ENCODE measurements around the gene C2orf69.

C2orf69 gene

DNA sequence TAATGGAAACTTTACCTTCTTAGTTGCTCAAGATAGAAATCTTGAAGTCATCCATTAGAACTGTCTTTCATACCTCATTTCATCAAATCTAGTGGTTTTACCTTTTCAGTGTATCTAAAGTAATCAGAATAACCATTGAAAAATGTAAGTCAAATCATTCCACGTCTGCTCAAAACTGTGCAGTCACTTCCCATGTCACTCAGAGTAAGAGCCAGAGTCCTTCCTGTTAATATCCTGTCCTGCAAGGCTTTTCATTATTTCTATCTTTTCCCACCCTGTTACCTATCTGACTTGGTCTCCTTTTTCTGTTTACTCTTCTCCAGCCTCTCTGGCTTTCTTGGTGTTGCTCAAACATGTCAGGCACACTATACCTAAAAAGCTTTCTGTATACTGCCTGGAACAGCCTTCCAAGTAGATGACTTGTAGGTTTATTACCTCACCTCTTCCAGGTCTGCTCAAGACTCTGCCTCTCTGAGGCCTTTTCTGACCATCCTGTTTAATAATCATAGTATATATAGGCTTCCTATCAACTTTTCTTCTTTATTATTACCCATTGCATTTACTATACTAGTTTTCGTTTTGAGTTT, 3.4 kb downstream of the C2orf69 start:
- DNase-seq (ENCODE audit: low read depth, low spot score): no peak

- DNase-seq (ENCODE audit: low read depth, low spot score): no peak
Observed at GRCh38 chr2:199916980-199917379, 5.9 kb downstream of the C2orf69 start.

DNA sequence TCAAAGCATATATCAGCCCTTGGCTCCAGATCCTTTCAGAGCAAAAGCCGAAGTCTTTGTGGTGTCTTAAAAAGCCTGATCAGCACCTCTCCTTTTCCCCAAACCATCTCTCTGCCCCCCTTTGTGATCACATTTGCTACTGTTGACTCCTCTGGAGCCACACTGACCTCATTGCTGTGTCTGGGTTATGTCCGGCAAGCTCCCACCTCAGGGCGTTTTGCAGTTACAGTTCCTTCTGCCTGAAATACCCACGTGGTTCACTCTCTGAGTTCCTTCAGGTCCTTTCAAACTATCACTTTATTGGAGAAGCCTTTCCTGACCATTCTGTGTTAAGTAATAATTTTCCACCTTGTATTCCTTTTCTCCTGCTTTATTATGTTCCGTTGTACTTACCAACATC, 11.8 kb downstream of the C2orf69 start:
- DNase-seq (ENCODE audit: low read depth, low spot score): peak; percentile 74

- DNase-seq (ENCODE audit: low read depth, low spot score): no peak
Observed at GRCh38 chr2:199923924-199924323, 12.8 kb downstream of the C2orf69 start.

GRCh38 chr2:199926806-199927205, 15.7 kb downstream of the C2orf69 start:
- DNase-seq (ENCODE audit: low read depth, low spot score): no peak

- DNase-seq (ENCODE audit: low read depth, low spot score): no peak
Observed at GRCh38 chr2:199928226-199928625, 17.1 kb downstream of the C2orf69 start.

DNA sequence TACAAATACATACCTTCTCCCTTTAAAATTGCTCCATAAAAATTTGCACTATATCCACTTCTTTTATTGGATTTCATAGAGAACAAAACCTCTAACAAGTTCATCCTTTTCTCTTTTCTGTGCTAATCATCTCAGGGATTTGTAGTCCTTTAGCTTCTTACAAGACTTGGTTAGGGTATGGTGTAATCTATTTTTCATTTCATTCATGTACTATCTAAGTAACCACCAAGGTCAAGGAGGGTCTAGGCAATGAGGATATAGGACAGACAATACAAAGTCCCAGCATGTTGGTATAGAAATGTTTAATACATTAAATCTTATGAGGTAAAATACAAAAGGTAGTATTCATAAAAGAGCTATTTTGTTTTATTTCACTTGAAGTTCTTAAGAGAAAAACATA, 17.5 kb downstream of the C2orf69 start:
- no peak for DNase-seq (ENCODE audit: low read depth, low spot score)

DNA sequence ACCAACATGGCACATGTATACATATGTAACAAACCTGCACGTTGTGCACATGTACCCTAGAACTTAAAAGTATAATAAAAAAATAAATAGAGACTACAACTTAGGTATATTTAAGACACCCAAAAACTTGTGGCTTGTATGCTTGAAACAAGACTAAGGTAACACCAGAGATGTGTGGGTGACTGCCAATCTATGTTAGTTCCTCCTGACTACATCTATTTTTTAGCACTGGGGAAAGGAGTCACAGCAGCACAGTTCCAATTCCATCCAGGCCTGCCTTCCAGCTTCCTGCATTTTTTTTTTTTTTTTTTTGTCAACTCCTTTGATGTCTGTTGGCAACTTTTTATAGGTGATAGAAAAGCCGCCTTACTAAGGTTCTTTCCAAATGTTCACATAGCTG, 18.2 kb downstream of the C2orf69 start:
- no peak for DNase-seq (ENCODE audit: low read depth, low spot score)

- no peak for DNase-seq (ENCODE audit: low read depth, low spot score)
Observed at GRCh38 chr2:199932312-199932855, 21.3 kb downstream of the C2orf69 start.

- DNase-seq (ENCODE audit: low read depth, low spot score): no peak
Observed at GRCh38 chr2:199933466-199933865, 22.4 kb downstream of the C2orf69 start.

- DNase-seq (ENCODE audit: low read depth, low spot score): no peak
Observed at GRCh38 chr2:199936554-199936953, 25.5 kb downstream of the C2orf69 start.

- peak; percentile 12 for DNase-seq (ENCODE audit: low read depth, low spot score)
Observed at GRCh38 chr2:199940373-199940772, 29.3 kb downstream of the C2orf69 start.

DNA sequence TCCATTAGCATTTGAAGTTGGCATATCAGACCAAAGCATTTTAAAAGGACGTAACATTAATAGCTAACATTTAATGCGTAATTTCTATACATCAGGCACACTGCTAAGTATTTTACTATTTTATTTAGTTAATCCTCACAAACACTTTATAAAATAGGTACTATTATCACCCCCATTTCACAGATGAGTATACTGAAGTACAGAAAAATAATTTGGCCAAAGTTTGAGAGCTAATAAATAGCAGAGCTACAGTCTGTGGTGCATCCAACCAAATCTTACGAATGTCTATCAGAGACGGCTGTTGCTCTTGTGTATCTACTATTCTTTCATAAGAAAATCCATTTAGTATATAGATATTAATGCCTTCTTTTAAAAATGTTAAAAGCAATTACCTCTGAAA, 32.3 kb downstream of the C2orf69 start:
- no peak for DNase-seq (ENCODE audit: low read depth, low spot score)

GRCh38 chr2:199946196-199946595, 35.1 kb downstream of the C2orf69 start:
- no peak for DNase-seq (ENCODE audit: low read depth, low spot score)

GRCh38 chr2:199946836-199947235, 35.7 kb downstream of the C2orf69 start:
- DNase-seq (ENCODE audit: low read depth, low spot score): no peak

- no peak for DNase-seq (ENCODE audit: low read depth, low spot score)
Observed at GRCh38 chr2:199950396-199950795, 39.3 kb downstream of the C2orf69 start.

DNA sequence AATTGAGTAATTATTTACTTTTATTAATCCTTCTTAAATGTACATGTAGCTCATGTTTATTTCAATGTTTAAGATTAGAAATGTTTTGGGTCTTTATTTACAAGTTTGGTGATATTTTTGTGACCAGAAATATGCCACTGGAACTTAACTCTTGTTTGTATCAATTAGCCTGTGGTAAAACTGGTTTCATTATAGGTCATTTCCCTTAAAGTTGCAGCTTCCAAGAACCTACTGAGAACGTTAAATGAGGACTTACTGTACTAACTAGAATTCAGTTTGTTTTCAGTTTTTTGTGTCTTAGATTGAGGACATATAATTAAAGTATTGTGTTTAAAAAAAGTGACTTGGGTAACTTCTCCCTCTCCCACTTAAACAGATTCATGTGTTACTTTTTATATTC, 39.9 kb downstream of the C2orf69 start:
- DNase-seq (ENCODE audit: low read depth, low spot score): no peak

DNA sequence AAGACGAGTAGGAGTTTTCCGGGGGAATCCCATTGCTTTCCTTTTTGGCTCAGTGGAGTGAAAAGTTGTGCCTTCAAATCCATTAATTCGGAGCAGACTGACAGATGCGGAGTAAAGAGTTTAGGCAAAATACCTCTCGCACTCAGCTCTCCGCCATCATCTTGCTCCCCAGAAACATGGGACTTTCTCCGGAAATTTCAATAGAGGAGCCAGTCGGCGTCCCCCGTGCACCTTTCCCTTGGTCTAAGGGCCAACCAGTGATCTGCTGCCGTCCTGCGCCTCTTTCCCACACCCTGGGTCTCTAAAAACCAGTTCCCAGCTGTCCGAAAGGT, 43.9 kb downstream of the C2orf69 start:
- no peak for DNase-seq (ENCODE audit: low read depth, low spot score)

- peak; percentile 92 for DNase-seq (ENCODE audit: low read depth, low spot score)
Observed at GRCh38 chr2:199955339-199956061, 44.4 kb downstream of the C2orf69 start, which contains the start of the genes MAIP1 and TYW5. TSS of gene MAIP1 (plus strand) at chr2:199955582. CDS start at chr2:199955799, 217 bp downstream. TSS of gene TYW5 (minus strand) at chr2:199955491. CDS start at chr2:199955470, 21 bp downstream.

DNA sequence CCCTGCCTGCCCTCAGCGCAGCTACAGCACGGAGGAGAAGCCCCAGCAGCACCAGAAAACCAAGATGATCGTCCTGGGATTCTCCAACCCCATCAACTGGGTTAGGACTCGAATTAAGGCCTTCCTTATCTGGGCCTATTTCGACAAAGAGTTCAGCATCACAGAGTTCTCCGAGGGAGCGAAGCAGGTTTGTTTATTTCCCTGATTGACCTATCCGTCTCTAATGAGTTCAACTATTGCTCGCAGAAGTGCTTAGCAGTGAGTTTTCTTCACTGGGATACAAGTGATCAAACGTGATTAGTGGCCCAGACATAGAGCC, 44.9 kb downstream of the C2orf69 start:
- DNase-seq (ENCODE audit: low read depth, low spot score): no peak

GRCh38 chr2:199958014-199958413, 46.9 kb downstream of the C2orf69 start:
- no peak for DNase-seq (ENCODE audit: low read depth, low spot score)

DNA sequence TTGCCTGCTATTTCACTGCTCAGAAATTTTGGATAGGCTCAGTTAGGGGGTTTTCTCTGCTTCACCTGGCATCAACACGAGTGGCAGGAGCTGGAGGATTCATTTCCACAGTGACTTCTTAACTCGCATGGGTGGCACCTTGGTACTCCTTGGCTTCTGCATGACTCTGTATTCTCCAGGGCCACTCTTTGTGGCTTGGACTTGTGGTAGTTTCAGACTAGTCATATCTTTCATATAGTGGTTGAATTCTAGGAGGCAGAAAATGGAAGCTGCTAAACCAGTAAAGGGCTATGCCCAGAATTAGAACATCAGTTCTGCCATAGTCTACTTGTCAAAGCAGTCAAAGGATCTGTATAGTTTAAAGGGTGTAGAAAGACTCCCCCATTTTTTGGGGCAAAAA, 51.1 kb downstream of the C2orf69 start:
- DNase-seq (ENCODE audit: low read depth, low spot score): no peak

DNA sequence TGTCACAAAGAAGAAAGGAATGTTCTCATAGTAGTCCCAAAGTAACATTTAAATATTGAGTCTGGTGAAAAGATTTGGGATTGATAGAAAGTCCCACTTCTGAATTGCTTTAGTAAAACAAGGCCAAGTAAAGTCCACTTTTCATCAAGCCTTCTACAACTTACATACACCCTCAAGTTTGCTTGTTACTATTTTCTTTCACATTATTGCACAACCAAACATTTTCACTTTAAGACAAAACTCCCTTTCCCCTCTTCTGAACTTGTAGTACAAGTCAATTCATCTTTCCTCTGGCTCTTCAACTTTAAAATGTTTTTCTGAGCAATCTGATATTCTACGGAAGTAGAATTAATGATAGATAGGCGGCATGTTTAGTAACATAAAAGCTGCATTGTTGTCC, 55.3 kb downstream of the C2orf69 start:
- no peak for DNase-seq (ENCODE audit: low read depth, low spot score)
